OCI-LY7 (cell line): ENCODE measurements around the gene BACH2. TPM values are rescaled to one million over a fixed set of nuclear protein-coding genes. Genes with fewer than 3 reads are reported as not detected.

Source experiments
- BruUV-seq: library from RNA; stranded (reverse); fragments of 400-500 nt; replicated peaks from 2 replicates; lab custom pipeline; 2021; lab: Mats Ljungman, UMichigan
- CTCF ChIA-PET: fragments of 300-600 bp; sonication (Branson Sonifier 250); formaldehyde crosslinking; loops from one replicate; lab custom pipeline; 2022; ENCODE audit warnings: antibody characterized with exemption; ENCODE audit not compliant: unreplicated experiment; lab: Charles Lee
- POLR2A ChIA-PET: fragments of 300-600 bp; sonication (Branson Sonifier 250); formaldehyde crosslinking; loops from one replicate; lab custom pipeline; 2022; ENCODE audit warnings: antibody characterized with exemption; lab: Charles Lee
- DNase-seq: peaks from one replicate; pipeline ENCODE4 v3.0.0-alpha.2; 2015; ENCODE audit warnings: low spot score
- H2AFZ ChIP-seq: fragments of 200-600 bp; sonication (generic), shearing (Covaris generic); 2 replicates; pipeline ENCODE4 v1.6.1; 2014; ENCODE audit warnings: mild to moderate bottlenecking, antibody characterized with exemption, low read length, moderate library complexity
- H3K27ac ChIP-seq: fragments of 200-600 bp; sonication (generic); 2 replicates; pipeline ENCODE4 v1.5.1; 2014; ENCODE audit warnings: mixed run types, low read depth, mild to moderate bottlenecking, moderate library complexity, low read length, inconsistent platforms; ENCODE audit not compliant: poor library complexity, severe bottlenecking
- H3K36me3 ChIP-seq: fragments of 200-600 bp; sonication (generic); 2 replicates; pipeline ENCODE4 v1.6.1; 2014; ENCODE audit warnings: mild to moderate bottlenecking, antibody characterized with exemption, low read length, moderate library complexity, mixed read lengths; ENCODE audit not compliant: insufficient read depth
- H3K4me1 ChIP-seq: fragments of 200-600 bp; sonication (generic); 2 replicates; pipeline ENCODE4 v1.5.1; 2014; ENCODE audit warnings: mild to moderate bottlenecking, low read length; ENCODE audit not compliant: insufficient read depth, poor library complexity, severe bottlenecking
- H3K4me2 ChIP-seq: fragments of 200-600 bp; sonication (generic); 2 replicates; pipeline ENCODE4 v1.6.1; 2014; ENCODE audit warnings: mild to moderate bottlenecking, low read length
- H3K4me3 ChIP-seq: fragments of 200-600 bp; sonication (generic); 2 replicates; pipeline ENCODE4 v1.5.1; 2014; ENCODE audit warnings: mild to moderate bottlenecking, low read depth, low read length; ENCODE audit not compliant: poor library complexity, severe bottlenecking
- H3K79me2 ChIP-seq: fragments of 200-600 bp; sonication (generic); 2 replicates; pipeline ENCODE4 v1.6.1; 2016; ENCODE audit warnings: low read depth, mild to moderate bottlenecking, low read length, moderate library complexity, mixed read lengths; ENCODE audit not compliant: insufficient read depth
- H3K9me2 ChIP-seq: fragments of 200-600 bp; sonication (generic); 2 replicates; pipeline ENCODE4 v1.6.1; 2016; ENCODE audit warnings: mild to moderate bottlenecking, low read length, mixed read lengths; ENCODE audit not compliant: insufficient read depth
- H3K9me3 ChIP-seq: fragments of 200-600 bp; sonication (generic); 2 replicates; pipeline ENCODE4 v1.6.1; 2014; ENCODE audit warnings: mild to moderate bottlenecking, mixed run types, low read length, mixed read lengths
- H4K20me1 ChIP-seq: fragments of 200-600 bp; sonication (generic); 2 replicates; pipeline ENCODE4 v1.6.1; 2014; ENCODE audit warnings: mild to moderate bottlenecking, antibody characterized with exemption, low read length, moderate library complexity, mixed read lengths; ENCODE audit not compliant: insufficient read depth
- CTCF ChIP-seq: fragments of 200-600 bp; sonication (generic); conservative IDR thresholded peaks from 2 replicates; pipeline ENCODE4 v1.5.1; 2014; ENCODE audit warnings: mild to moderate bottlenecking, antibody characterized with exemption, low read length, moderate library complexity, mixed read lengths
- EZH2phosphoT487 ChIP-seq: fragments of 200-600 bp; sonication (generic); IDR thresholded peaks from 2 replicates; pipeline ENCODE4 v1.6.1; 2018; ENCODE audit warnings: low read depth, borderline replicate concordance, mild to moderate bottlenecking, mixed run types, antibody characterized with exemption, low read length, moderate library complexity, mixed read lengths
- intact Hi-C: fragments of 100-400 bp; cut with micrococcal nuclease; formaldehyde crosslinking; loops from one replicate; pipeline ENCODE4 v1.10.0; 2022; ENCODE audit not compliant: unreplicated experiment
- total RNA-seq, 2 experiments: library from RNA; depleted of rRNA in 1 of 2; stranded (reverse); fragments of >200 nt in 1 of 2; shearing (Covaris generic) in 1 of 2; gene quantifications; 2 replicates each; pipeline ENCODE4 v1.2.3, GENCODE V29; 2014 to 2022

The BACH2 gene
- total RNA-seq, 2 experiments from 2014 or later, result 92.0 to 163 TPM

- H3K4me1 ChIP-seq, result no peaks in the 10 kb centered on the region
- H3K36me3 ChIP-seq, result peaks cover 98% of the 10 kb centered on the region
- intact Hi-C loops, result no loop called here
- no peaks in the 10 kb centered on the region for H3K9me3 ChIP-seq
- no peaks in the 10 kb centered on the region for H3K9me2 ChIP-seq
- ChIA-PET CTCF (no interaction called here), POLR2A (interaction anchor here (0.5 to 0.7 kb wide), 2 partner anchors 53 to 282 kb away, joined by 3 to 5 read pairs; no protein-coding TSS in a partner anchor)
- H2AFZ ChIP-seq, result no peak overlapping the region
- H4K20me1 ChIP-seq, result no peaks in the 10 kb centered on the region
- no peak overlapping the region for H3K4me3 ChIP-seq
- no peak overlapping the region for H3K4me2 ChIP-seq
- TF ChIP-seq EZH2phosphoT487, result no peak
- TSS peak; percentile 1 for BruUV-seq
- DNase-seq, result no peak
- no peak overlapping the region for H3K27ac ChIP-seq
- no peaks in the 10 kb centered on the region for H3K79me2 ChIP-seq
Observed at GRCh38 chr6:89997456-89998445, 298.9 kb downstream of the BACH2 start.

GRCh38 chr6:89993411-89993810 lies 303.2 kb downstream of the BACH2 start:
- Histone ChIP-seq H3K36me3 (peaks cover 75% of the 10 kb centered on the region), H3K9me2 (no peaks in the 10 kb centered on the region), H3K9me3 (no peaks in the 10 kb centered on the region), H4K20me1 (0 out of 2 replicates have a peak, but pooled peaks cover 4% of the 10 kb centered on the region), H3K4me1 (no peaks in the 10 kb centered on the region), H2AFZ (no peak overlapping the region), H3K4me2 (no peak overlapping the region), H3K27ac (no peak overlapping the region), H3K79me2 (no peaks in the 10 kb centered on the region), H3K4me3 (no peak overlapping the region)
- DNase-seq, result no peak
- BruUV-seq, result no TSS peak
- POLR2A ChIA-PET, result no interaction called here
- TF ChIP-seq CTCF, result no peak
- TF ChIP-seq EZH2phosphoT487, result no peak
- CTCF ChIA-PET, result no interaction called here
- intact Hi-C loops, result no loop called here

GRCh38 chr6:89992818-89993217 lies 303.8 kb downstream of the BACH2 start:
- Histone ChIP-seq H3K9me2 (no peaks in the 10 kb centered on the region), H3K4me1 (no peaks in the 10 kb centered on the region), H4K20me1 (0 out of 2 replicates have a peak, but pooled peaks cover 4% of the 10 kb centered on the region), H3K27ac (no peak overlapping the region), H3K4me3 (no peak overlapping the region), H3K4me2 (no peak overlapping the region), H3K36me3 (peaks cover 75% of the 10 kb centered on the region), H2AFZ (no peak overlapping the region), H3K79me2 (no peaks in the 10 kb centered on the region), H3K9me3 (no peaks in the 10 kb centered on the region)
- intact Hi-C loops, result no loop called here
- no peak for DNase-seq
- no peak for TF ChIP-seq CTCF
- TF ChIP-seq EZH2phosphoT487, result no peak
- no TSS peak for BruUV-seq
- ChIA-PET CTCF (no interaction called here), POLR2A (no interaction called here)
